Suprapubic skin (tissue), 3 donors: ENCODE data around the gene MN1.

Experiments
- CTCF ChIP-seq, 2 donors: fragments of 200-600 bp in 1 of 2; fragments of 450-650 bp in 1 of 2; sonication (generic) in 1 of 2; IDR thresholded peaks; one replicate each; pipeline ENCODE4 v1.5.1; 2016 to 2019; ENCODE audit warnings: antibody characterized with exemption in 2 of 2, mild to moderate bottlenecking in 1 of 2, moderate library complexity in 1 of 2
- POLR2AphosphoS5 ChIP-seq, 3 donors: sonication (generic); formaldehyde crosslinking; IDR thresholded peaks; one replicate each; pipeline ENCODE4 v1.6.1; 2017; ENCODE audit warnings: antibody characterized with exemption in 3 of 3

GRCh38 chr22:27786291-27786932 lies 15.1 kb downstream of the MN1 start:
- TF ChIP-seq POLR2AphosphoS5 (IDR thresholded peaks at IDR 0.05), result no peak
- no peak for TF ChIP-seq CTCF (IDR thresholded peaks at IDR 0.05)
